Ectodermal cell (in vitro differentiated cells): Measurements from ENCODE around the gene STK36.

Experiments used
- H3K27ac ChIP-seq: 2 replicates; pipeline ENCODE4 v1.7.0; 2013; ENCODE audit warnings: mild to moderate bottlenecking, low read depth, low read length; ENCODE audit not compliant: insufficient read depth, poor library complexity, severe bottlenecking
- H3K27me3 ChIP-seq: 2 replicates; pipeline ENCODE4 v1.7.0; 2013; ENCODE audit warnings: mild to moderate bottlenecking, low read length; ENCODE audit not compliant: insufficient read depth, control insufficient read depth, poor library complexity, severe bottlenecking
- H3K36me3 ChIP-seq: one replicate; pipeline ENCODE4 v1.7.0; 2013; ENCODE audit warnings: low read length; ENCODE audit not compliant: control insufficient read depth, insufficient read depth
- H3K4me1 ChIP-seq: one replicate; pipeline ENCODE4 v1.7.0; 2013; ENCODE audit warnings: low read length; ENCODE audit not compliant: control insufficient read depth, insufficient read depth
- H3K4me3 ChIP-seq: 2 replicates; pipeline ENCODE4 v1.7.0; 2013; ENCODE audit warnings: low read depth, low read length, control low read depth; ENCODE audit not compliant: insufficient read depth
- H3K9me3 ChIP-seq: 2 replicates; pipeline ENCODE4 v1.7.0; 2013; ENCODE audit warnings: mild to moderate bottlenecking, low read length, moderate library complexity; ENCODE audit not compliant: control insufficient read depth
- WGBS, 2 experiments: methylation state at CpG; one replicate each; pipeline ENCODE4 v1.1.7; 2013; ENCODE audit warnings: missing lambda C conversion rate in 2 of 2; 5-methylcytosine and 5-hydroxymethylcytosine counted together

Gene STK36

DNA sequence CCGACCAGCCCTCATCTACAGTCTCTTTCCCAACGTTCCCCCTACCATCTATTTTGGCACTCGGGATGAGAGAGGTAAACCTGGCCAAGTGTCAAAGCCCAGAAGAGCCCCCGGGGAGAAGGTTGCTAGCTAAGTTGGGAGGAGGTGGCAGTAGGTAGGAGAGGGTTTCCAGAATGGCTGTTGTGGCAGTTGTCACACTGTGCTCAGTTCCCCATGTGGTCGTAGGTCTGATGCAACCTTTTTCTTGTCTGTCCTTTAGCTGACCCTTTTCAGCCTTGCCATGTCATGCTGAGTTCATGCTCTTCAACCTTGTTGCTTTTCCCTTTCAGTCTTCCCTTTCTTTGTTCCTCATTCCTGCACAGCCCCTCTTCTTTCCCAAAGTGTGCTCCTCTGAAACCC lies 73.3 kb downstream of the STK36 start:
- Histone ChIP-seq H3K36me3 (peaks cover 46% of the 10 kb centered on the region), H3K27ac (peak overlapping the region; percentile 61), H3K4me3 (no peak overlapping the region), H3K9me3 (no peaks in the 10 kb centered on the region), H3K4me1 (no peaks in the 10 kb centered on the region), H3K27me3 (no peaks in the 10 kb centered on the region)
- WGBS, 2 experiments = 67 to 70% methylated on average over 5 of the region's 5 CpGs

DNA sequence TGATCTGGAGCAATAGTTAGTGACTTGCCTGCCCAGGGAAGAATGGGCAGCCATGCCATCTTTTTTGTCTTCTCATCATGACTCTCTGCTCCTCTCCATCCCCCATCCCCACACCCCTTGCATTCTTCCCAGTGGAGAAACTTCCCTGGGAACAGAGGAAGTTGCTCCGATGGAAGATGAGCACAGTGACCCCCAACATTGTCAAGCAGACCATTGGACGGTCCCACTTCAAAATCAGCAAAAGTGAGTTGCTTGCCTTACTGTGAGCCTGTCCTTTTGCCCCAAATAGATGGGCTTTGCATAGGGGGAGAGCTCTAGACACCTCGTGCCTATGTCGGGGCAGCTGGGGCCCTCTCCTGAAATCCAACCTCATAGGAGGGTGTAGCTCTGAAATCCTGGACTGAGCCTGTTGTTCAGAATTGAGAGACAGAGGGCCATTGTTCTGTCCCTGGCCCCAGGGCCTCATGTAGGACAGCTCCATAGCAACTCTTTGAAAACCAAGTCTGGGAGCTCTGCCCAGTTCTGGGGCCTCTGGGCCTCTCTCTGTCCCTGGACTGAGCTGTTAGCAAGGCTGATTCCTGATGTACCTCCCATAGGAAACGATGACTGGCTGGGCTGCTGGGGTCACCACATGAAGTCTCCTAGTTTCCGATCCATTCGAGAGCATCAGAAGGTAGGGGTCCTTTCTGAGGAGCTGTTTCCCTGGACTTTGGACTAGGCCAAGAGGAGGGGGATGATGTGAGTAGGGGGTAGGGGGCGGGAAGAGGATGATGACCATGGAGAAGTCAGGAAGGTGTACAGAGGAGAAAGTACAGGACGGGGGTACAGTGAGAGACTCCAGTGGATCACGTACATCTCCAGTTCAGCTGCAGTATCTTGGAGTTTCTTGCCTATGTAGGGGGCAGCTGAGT lies 73.9 kb downstream of the STK36 start:
- peak overlapping the region; percentile 61 for H3K27ac ChIP-seq
- WGBS, 2 experiments = 95% methylated on average over 10 of the region's 10 CpGs
- H3K27me3 ChIP-seq = no peaks in the 10 kb centered on the region
- no peaks in the 10 kb centered on the region for H3K9me3 ChIP-seq
- no peak overlapping the region for H3K4me3 ChIP-seq
- peaks cover 44% of the 10 kb centered on the region for H3K36me3 ChIP-seq
- H3K4me1 ChIP-seq = no peaks in the 10 kb centered on the region

DNA sequence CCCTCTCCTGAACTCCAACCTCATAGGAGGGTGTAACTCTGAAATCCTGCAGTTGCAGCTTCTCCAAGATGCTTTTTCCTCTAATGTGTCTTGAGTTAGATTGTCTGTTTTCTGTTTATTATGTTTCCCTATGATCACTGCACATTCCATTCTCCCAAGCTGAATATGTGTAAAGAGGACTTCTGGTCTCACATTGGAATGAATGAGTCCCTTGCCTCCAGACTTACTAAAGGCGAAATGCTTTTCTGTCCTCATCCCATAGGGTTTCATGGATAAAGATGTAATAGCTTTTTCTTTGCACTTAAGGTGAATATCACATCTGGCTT lies 74.5 kb downstream of the STK36 start:
- H3K9me3 ChIP-seq = no peaks in the 10 kb centered on the region
- WGBS, 2 experiments = 92 to 96% methylated on average over 1 of the region's 1 CpG
- H3K4me1 ChIP-seq = no peaks in the 10 kb centered on the region
- H3K4me3 ChIP-seq = no peak overlapping the region
- no peak overlapping the region for H3K27ac ChIP-seq
- peaks cover 48% of the 10 kb centered on the region for H3K36me3 ChIP-seq
- no peaks in the 10 kb centered on the region for H3K27me3 ChIP-seq

DNA sequence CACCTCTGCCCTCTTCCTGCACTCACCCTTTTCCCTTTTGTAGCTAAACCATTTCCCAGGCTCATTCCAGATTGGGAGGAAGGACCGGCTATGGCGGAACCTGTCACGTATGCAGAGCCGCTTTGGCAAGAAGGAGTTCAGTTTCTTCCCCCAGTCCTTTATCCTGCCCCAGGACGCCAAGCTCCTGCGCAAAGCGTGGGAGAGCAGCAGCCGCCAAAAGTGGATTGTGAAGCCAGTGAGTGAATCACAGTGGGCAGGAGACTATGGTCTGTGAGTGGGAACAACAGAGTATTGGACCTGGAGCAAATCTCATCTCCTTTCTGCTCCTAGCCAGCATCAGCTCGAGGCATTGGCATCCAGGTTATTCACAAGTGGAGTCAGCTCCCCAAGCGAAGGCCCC lies 75.1 kb downstream of the STK36 start:
- Histone ChIP-seq H3K36me3 (peaks cover 49% of the 10 kb centered on the region), H3K4me1 (no peaks in the 10 kb centered on the region), H3K4me3 (no peak overlapping the region), H3K9me3 (no peaks in the 10 kb centered on the region), H3K27me3 (no peaks in the 10 kb centered on the region), H3K27ac (no peak overlapping the region)
- WGBS, 2 experiments = 95 to 96% methylated on average over 10 of the region's 10 CpGs

DNA sequence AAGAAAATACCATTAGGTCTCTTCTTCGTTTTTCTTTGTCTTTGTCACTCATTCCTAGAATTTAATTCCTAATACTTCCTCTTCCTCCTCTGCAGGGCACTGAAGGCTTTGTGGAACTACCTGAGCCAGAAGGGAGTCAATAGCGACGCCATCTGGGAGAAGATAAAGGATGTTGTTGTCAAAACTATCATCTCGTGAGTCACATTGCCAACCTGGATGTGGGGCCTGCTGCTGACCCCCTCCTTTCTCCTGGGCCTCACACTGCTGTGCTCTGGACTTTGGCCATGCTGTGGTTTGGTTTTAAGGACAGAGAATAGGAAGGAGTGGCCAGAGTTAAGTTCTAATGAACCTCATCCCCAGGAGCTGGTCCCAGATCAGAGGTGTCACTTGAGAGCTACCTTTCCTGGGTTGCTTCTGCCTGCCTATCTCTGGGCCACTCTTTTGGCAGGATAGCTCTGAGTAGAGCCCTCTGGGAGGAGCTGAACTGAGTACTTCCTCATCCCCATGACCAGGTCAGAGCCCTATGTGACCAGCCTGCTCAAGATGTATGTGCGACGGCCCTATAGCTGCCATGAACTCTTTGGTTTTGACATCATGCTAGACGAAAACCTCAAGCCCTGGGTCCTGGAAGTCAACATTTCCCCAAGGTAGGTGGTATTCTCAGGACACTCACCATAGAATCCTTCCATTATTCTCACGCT lies 77.0 kb downstream of the STK36 start:
- Histone ChIP-seq H3K27me3 (no peaks in the 10 kb centered on the region), H3K36me3 (peaks cover 66% of the 10 kb centered on the region), H3K9me3 (no peaks in the 10 kb centered on the region), H3K4me3 (no peak overlapping the region), H3K27ac (no peak overlapping the region), H3K4me1 (no peaks in the 10 kb centered on the region)
- 92 to 96% methylated on average over 8 of the region's 8 CpGs for WGBS, 2 experiments
